GM12878 (cell line): ENCODE measurements around the gene IQGAP3. TPM values are rescaled to one million over a fixed set of nuclear protein-coding genes. Genes with fewer than 3 reads are reported as not detected.
"Not testable (repeated sequence)": the region's sequence is repeated elsewhere in the genome, so short reads cannot be mapped to it uniquely, and the experiment has no call there.

Experiments used
- ATAC-seq: fragments of 200-7000 bp; cut with Tn5 transposase; 3 replicates; pipeline ENCODE4 v1.9.1; 2020; ENCODE audit warnings: mild to moderate bottlenecking, moderate library complexity
- BruUV-seq: library from RNA; stranded (reverse); fragments of 400-500 nt; replicated peaks from 2 replicates; lab custom pipeline; 2021; lab: Mats Ljungman, UMichigan
- CTCF ChIA-PET: fragments of 300-600 bp; sonication (Branson Sonifier 250); formaldehyde crosslinking; extraction: SDS; loops from one replicate; lab custom pipeline; 2021; ENCODE audit warnings: inconsistent platforms; lab: Yijun Ruan, JAX
- POLR2A ChIA-PET: fragments of 350-600 bp; formaldehyde crosslinking; extraction: SDS; loops from one replicate; lab custom pipeline; 2021; ENCODE audit warnings: inconsistent platforms; lab: Charles Lee
- RAD21 ChIA-PET: fragments of 300-600 bp; sonication (Branson Sonifier 250); formaldehyde crosslinking; loops from one replicate; lab custom pipeline; 2023; ENCODE audit warnings: antibody characterized with exemption; ENCODE audit not compliant: unreplicated experiment; lab: Charles Lee
- SMC1A ChIA-PET: fragments of 300-600 bp; sonication (Branson Sonifier 250); formaldehyde crosslinking; loops from one replicate; lab custom pipeline; 2023; ENCODE audit not compliant: unreplicated experiment, uncharacterized antibody; lab: Charles Lee
- DNase-seq: peaks from one replicate; pipeline ENCODE4 v3.0.0-alpha.2; 2011; ENCODE audit warnings: low read depth, low spot score
- FAIRE-seq: peaks from 3 replicates; lab custom pipeline; 2011; peaks lifted over from hg19 to GRCh38; lab: Jason Lieb, UNC
- H2AFZ ChIP-seq: 2 replicates; pipeline ENCODE4 v1.6.0; 2011; ENCODE audit warnings: low read depth, low read length, control low read depth; ENCODE audit not compliant: control insufficient read depth
- H3K27ac ChIP-seq: 2 replicates; pipeline ENCODE4 v1.5.1; 2011; ENCODE audit warnings: control low read depth; ENCODE audit not compliant: control insufficient read depth, insufficient read depth
- H3K27me3 ChIP-seq, 2 experiments: replicated peaks in 1 of 2; 2 replicates each; pipeline versions ENCODE4 v1.6.0 to v1.6.1; 2011; ENCODE audit warnings: low read length in 1 of 2; ENCODE audit not compliant: control insufficient read depth in 2 of 2, insufficient read depth in 2 of 2
- H3K36me3 ChIP-seq, 2 experiments: 2 replicates each; pipeline ENCODE4 v1.5.1; 2011; ENCODE audit warnings: low read length in 1 of 2; ENCODE audit not compliant: control insufficient read depth in 2 of 2, insufficient read depth in 2 of 2
- H3K4me1 ChIP-seq: 2 replicates; pipeline ENCODE4 v1.6.1; 2011; ENCODE audit warnings: mild to moderate bottlenecking, low read length, moderate library complexity, mixed read lengths; ENCODE audit not compliant: control insufficient read depth, insufficient read depth
- H3K4me2 ChIP-seq: 2 replicates; pipeline ENCODE4 v1.6.0; 2011; ENCODE audit warnings: control low read depth; ENCODE audit not compliant: control insufficient read depth, insufficient read depth
- H3K4me3 ChIP-seq: fragments of 200-600 bp; sonication (generic); 2 replicates; pipeline ENCODE4 v1.5.1; 2016
- H3K79me2 ChIP-seq: 2 replicates; pipeline ENCODE4 v1.6.0; 2011; ENCODE audit warnings: low read length; ENCODE audit not compliant: control insufficient read depth, insufficient read depth
- H3K9ac ChIP-seq: 2 replicates; pipeline ENCODE4 v1.8.0; 2011; ENCODE audit warnings: low read length, control low read depth, mixed read lengths; ENCODE audit not compliant: control insufficient read depth, insufficient read depth
- H3K9me3 ChIP-seq: replicated peaks from 3 replicates; pipeline ENCODE4 v1.5.1; 2011; ENCODE audit warnings: mild to moderate bottlenecking, low read length; ENCODE audit not compliant: control insufficient read depth, insufficient read depth
- H4K20me1 ChIP-seq: 2 replicates; pipeline ENCODE4 v1.6.0; 2011; ENCODE audit not compliant: control insufficient read depth, insufficient read depth
- EED ChIP-seq: sonication (generic); IDR thresholded peaks from 2 replicates; pipeline ENCODE4 v1.6.1; 2016; ENCODE audit warnings: antibody characterized with exemption, low read depth
- FOXK2 ChIP-seq: fragments of 450-650 bp; IDR thresholded peaks from 2 replicates; pipeline ENCODE4 v1.6.1; 2017; ENCODE audit warnings: mild to moderate bottlenecking, moderate library complexity
- PAX8 ChIP-seq: fragments of 450-650 bp; IDR thresholded peaks from 2 replicates; pipeline ENCODE4 v1.6.1; 2017; ENCODE audit warnings: mild to moderate bottlenecking, moderate library complexity
- POLR2A ChIP-seq: IDR thresholded peaks from 2 replicates; pipeline ENCODE4 v1.6.1; 2011; ENCODE audit warnings: low read depth, mild to moderate bottlenecking, low read length
- SRF ChIP-seq, 2 experiments: IDR thresholded peaks; 2 replicates each; pipeline ENCODE4 v1.6.1; 2011; ENCODE audit warnings: low read depth in 2 of 2, low read length in 2 of 2, mild to moderate bottlenecking in 1 of 2, moderate library complexity in 1 of 2
- TBL1XR1 ChIP-seq: IDR thresholded peaks from 2 replicates; pipeline ENCODE4 v1.6.1; 2012; ENCODE audit warnings: low read depth, low read length, improper control_type of control experiment
- whole genome bisulfite sequencing: methylation state at CpG from one replicate; pipeline ENCODE4 v1.1.6; 2016; ENCODE audit warnings: low lambda C conversion rate; ENCODE audit not compliant: insufficient replicate concordance, insufficient coverage; ENCODE audit errors: missing lambda C conversion rate; 5-methylcytosine and 5-hydroxymethylcytosine counted together
- in situ Hi-C: fragments of 300-500 bp; cut with MboI; formaldehyde crosslinking; loops from 9 replicates; pipeline ENCODE4 v1.14.3; 2018; ENCODE audit warnings: mixed read lengths
- intact Hi-C: fragments of 100-400 bp; cut with micrococcal nuclease; formaldehyde crosslinking; loops from one replicate; pipeline ENCODE4 v1.14.2; 2022; ENCODE audit not compliant: unreplicated experiment
- polyA plus RNA-seq, 11 experiments: library from polyadenylated mRNA; depleted of rRNA in 4 of 11; unstranded in 6 of 11; stranded (reverse) in 5 of 11; fragments of >200 nt; fragmentation: Nextera tagmentation in 4 of 11; fragmentation: Illumina TruSeq in 1 of 11; extraction: Ambion mirVana in 4 of 11; extraction: Trizol in 1 of 11; gene quantifications; 1 replicate in 1 of 11; 2 replicates in 10 of 11; pipeline versions ENCODE4 v1.2.1 to v1.2.3, GENCODE V29; 2011 to 2016; ENCODE audit warnings: inconsistent platforms in 2 of 11, missing spikeins in 2 of 11, low read depth in 1 of 11
- total RNA-seq, 4 experiments: library from RNA; depleted of rRNA in 3 of 4; stranded (reverse); fragments of >200 nt in 3 of 4; fragmentation: Illumina TruSeq in 1 of 4; extraction: Trizol in 1 of 4; gene quantifications; 2 replicates each; pipeline versions ENCODE4 v1.2.1 to v1.2.3, GENCODE V29; 2013 to 2021
- TF ChIP-seq, protein P1 (sequence below): fragments of 150-350 bp; IDR thresholded peaks from 2 replicates; pipeline ENCODE4 v1.6.1; 2016; ENCODE audit warnings: low read depth, low read length
- TF ChIP-seq, protein P2 (sequence below): fragments of 450-650 bp; IDR thresholded peaks from 2 replicates; pipeline ENCODE4 v1.6.1; 2014; ENCODE audit warnings: mild to moderate bottlenecking
- TF ChIP-seq, protein P3 (sequence below): fragments of 150-350 bp; IDR thresholded peaks from 2 replicates; pipeline ENCODE4 v1.6.1; 2014; ENCODE audit warnings: mild to moderate bottlenecking, low read depth, low read length

Gene IQGAP3
- total and polyA plus RNA-seq, 10 of the 15 experiments (the other 5 are each of a cell fraction or from before 2014, with no cell fraction given): 1.1 to 10.7 (median 7.9) TPM

DNA sequence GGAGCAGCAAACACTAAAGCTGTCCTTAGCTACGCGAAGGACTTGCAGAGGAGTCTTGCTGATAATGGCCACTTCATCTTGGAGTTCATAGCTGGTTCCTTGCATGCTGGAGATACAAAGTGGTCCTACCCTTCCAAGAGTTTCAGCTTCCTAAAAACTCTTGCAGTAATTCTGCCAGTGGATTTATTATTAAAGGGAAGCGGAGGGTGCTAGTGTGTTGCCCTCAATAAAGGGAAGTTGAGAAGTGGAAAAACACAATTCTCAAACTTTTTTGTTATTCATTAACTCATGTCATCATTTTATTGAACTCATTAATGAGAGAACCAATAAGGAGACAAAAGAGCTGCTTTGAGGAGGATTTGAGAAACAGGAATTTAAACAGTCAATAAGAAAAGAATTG, 40.3 kb upstream of the IQGAP3 start (continued):
- TF ChIP-seq, protein P1, sequence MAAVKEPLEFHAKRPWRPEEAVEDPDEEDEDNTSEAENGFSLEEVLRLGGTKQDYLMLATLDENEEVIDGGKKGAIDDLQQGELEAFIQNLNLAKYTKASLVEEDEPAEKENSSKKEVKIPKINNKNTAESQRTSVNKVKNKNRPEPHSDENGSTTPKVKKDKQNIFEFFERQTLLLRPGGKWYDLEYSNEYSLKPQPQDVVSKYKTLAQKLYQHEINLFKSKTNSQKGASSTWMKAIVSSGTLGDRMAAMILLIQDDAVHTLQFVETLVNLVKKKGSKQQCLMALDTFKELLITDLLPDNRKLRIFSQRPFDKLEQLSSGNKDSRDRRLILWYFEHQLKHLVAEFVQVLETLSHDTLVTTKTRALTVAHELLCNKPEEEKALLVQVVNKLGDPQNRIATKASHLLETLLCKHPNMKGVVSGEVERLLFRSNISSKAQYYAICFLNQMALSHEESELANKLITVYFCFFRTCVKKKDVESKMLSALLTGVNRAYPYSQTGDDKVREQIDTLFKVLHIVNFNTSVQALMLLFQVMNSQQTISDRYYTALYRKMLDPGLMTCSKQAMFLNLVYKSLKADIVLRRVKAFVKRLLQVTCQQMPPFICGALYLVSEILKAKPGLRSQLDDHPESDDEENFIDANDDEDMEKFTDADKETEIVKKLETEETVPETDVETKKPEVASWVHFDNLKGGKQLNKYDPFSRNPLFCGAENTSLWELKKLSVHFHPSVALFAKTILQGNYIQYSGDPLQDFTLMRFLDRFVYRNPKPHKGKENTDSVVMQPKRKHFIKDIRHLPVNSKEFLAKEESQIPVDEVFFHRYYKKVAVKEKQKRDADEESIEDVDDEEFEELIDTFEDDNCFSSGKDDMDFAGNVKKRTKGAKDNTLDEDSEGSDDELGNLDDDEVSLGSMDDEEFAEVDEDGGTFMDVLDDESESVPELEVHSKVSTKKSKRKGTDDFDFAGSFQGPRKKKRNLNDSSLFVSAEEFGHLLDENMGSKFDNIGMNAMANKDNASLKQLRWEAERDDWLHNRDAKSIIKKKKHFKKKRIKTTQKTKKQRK: no peak
- TF ChIP-seq, protein P2, sequence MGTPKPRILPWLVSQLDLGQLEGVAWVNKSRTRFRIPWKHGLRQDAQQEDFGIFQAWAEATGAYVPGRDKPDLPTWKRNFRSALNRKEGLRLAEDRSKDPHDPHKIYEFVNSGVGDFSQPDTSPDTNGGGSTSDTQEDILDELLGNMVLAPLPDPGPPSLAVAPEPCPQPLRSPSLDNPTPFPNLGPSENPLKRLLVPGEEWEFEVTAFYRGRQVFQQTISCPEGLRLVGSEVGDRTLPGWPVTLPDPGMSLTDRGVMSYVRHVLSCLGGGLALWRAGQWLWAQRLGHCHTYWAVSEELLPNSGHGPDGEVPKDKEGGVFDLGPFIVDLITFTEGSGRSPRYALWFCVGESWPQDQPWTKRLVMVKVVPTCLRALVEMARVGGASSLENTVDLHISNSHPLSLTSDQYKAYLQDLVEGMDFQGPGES: no peak
- TF ChIP-seq, protein P3, sequence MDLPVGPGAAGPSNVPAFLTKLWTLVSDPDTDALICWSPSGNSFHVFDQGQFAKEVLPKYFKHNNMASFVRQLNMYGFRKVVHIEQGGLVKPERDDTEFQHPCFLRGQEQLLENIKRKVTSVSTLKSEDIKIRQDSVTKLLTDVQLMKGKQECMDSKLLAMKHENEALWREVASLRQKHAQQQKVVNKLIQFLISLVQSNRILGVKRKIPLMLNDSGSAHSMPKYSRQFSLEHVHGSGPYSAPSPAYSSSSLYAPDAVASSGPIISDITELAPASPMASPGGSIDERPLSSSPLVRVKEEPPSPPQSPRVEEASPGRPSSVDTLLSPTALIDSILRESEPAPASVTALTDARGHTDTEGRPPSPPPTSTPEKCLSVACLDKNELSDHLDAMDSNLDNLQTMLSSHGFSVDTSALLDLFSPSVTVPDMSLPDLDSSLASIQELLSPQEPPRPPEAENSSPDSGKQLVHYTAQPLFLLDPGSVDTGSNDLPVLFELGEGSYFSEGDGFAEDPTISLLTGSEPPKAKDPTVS: no peak
- TF ChIP-seq TBL1XR1: no peak
- no peak for TF ChIP-seq SRF (IDR thresholded peaks at IDR 0.05; ENCODE audit: low read depth in 2 of 2, low read length in 2 of 2)
- TF ChIP-seq EED: no peak
- no peak for TF ChIP-seq PAX8
- TF ChIP-seq FOXK2: no peak
- TF ChIP-seq POLR2A: no peak

DNA sequence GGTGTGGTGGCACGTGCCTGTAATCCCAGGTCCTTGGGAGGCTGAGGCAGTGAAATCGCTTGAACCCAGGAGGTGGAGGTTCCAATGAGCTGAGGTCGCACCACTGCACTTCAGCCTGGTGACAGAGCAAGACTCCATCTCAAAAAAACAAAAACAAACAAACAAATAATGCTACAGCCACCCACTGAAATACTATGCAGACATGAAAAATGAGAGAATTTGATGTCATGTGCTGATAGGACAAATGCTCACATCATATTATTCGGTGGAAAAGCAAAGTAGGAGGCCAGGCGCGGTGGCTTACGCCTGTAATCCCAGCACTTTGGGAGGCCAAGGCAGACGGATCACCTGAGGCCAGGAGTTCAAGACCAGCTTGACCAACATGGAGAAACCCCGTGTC, 37.7 kb upstream of the IQGAP3 start:
- H3K27me3 ChIP-seq, BruUV-seq, H3K27ac ChIP-seq, ATAC-seq, H3K9me3 ChIP-seq, H3K9ac ChIP-seq, H3K4me2 ChIP-seq, H3K36me3 ChIP-seq, H2AFZ ChIP-seq, DNase-seq, in situ Hi-C loops, H3K79me2 ChIP-seq, H4K20me1 ChIP-seq, H3K4me1 ChIP-seq, FAIRE-seq, POLR2A ChIA-PET, RAD21 ChIA-PET, intact Hi-C loops, H3K4me3 ChIP-seq: not testable (repeated sequence)
- SMC1A ChIA-PET: interaction anchor here (0.7 kb wide), 1 partner anchor 164 kb away, joined by 4 read pairs; no protein-coding TSS in a partner anchor
- 47% methylated on average over 9 of the region's 9 CpGs for WGBS
- CTCF ChIA-PET: interaction anchor here (0.7 to 3.6 kb wide), 6 partner anchors 28 to 225 kb away, joined by 3 to 12 read pairs (median 4); no protein-coding TSS in a partner anchor
